BJ (cell line): ENCODE measurements around the gene MZB1. TPM values are rescaled to one million over a fixed set of nuclear protein-coding genes. Genes with fewer than 3 reads are reported as not detected.

Experiments used
- CTCF ChIA-PET: fragments of 350-600 bp; formaldehyde crosslinking; extraction: SDS; loops from one replicate; lab custom pipeline; 2021; ENCODE audit warnings: antibody characterized with exemption, inconsistent platforms; lab: Yijun Ruan, JAX
- POLR2A ChIA-PET: fragments of 300-600 bp; sonication (Branson Sonifier 250); formaldehyde crosslinking; extraction: SDS; loops from one replicate; lab custom pipeline; 2021; ENCODE audit warnings: antibody characterized with exemption; lab: Charles Lee
- DNase-seq: peaks from one replicate; pipeline ENCODE4 v3.0.0-alpha.2; 2011; ENCODE audit warnings: low read depth
- H3K27me3 ChIP-seq: 2 replicates; pipeline ENCODE4 v1.6.0; 2011; ENCODE audit warnings: low read length; ENCODE audit not compliant: control insufficient read depth, insufficient read depth
- H3K36me3 ChIP-seq: 2 replicates; pipeline ENCODE4 v1.5.1; 2011; ENCODE audit warnings: low read length; ENCODE audit not compliant: control insufficient read depth, insufficient read depth
- H3K4me3 ChIP-seq: 2 replicates; pipeline ENCODE4 v1.5.1; 2011; ENCODE audit warnings: low read depth, mild to moderate bottlenecking, control low read depth, low read length
- polyA plus RNA-seq: library from polyadenylated mRNA; depleted of rRNA; stranded (reverse); fragments of >200 nt; gene quantifications from 2 replicates; pipeline ENCODE4 v1.2.3, GENCODE V29; 2011; rRNA removed
- TF ChIP-seq, protein P1 (sequence below): IDR thresholded peaks from 2 replicates; pipeline ENCODE4 v1.5.1; 2011; ENCODE audit warnings: low read depth, mild to moderate bottlenecking, control low read depth, inconsistent platforms, low read length, moderate library complexity; ENCODE audit not compliant: insufficient read depth

Gene MZB1
- polyA plus RNA-seq, 1 experiment: not detected

DNA sequence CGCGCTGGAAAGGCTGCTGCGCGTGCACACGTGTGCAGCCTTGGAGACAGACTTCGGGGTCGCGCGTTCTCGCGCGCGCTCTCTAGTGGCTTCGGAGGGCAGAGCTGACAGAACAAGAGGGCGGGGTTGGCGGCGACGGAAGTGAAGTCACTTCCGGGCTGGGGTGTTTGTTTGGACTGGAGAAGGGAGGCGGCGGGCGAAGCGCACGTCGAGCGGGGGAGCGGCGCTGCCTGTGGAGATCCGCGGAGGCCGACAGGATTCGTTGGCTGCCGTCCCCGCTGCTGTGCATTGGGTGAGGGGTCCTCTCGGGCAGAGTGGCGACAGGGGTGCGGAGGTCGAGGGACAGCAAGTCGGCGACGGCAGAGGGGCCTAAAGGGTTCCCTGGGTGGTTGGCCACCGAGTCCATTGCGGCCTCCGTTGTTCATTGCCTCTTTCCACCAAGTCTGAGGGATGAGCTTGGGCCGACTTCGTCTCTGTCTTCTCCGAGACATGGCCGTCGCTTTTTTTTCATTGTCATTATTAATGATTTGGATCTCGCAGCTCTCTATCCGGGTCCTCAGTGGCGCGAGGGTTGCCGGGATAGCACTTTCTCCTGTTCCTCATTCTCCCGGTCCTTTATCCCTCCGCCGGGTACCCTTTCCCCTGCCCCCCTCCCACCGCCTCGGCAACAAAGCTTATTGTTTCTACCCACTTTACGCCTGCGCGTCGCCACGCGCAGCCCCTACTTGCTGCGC is 47.9 kb downstream of the MZB1 start, which contains the start of gene PAIP2:
TSS of gene PAIP2 (plus strand) at position 166 of the 734 bp plus-strand sequence. CDS start 21,931 bp downstream, outside the sequence.
- Histone ChIP-seq H3K4me3 (peak within 1 kb of the TSS; percentile 100), H3K36me3 (no peaks in the 10 kb centered on the region), H3K27me3 (no peaks in the 10 kb centered on the region)
- TF ChIP-seq, protein P1, sequence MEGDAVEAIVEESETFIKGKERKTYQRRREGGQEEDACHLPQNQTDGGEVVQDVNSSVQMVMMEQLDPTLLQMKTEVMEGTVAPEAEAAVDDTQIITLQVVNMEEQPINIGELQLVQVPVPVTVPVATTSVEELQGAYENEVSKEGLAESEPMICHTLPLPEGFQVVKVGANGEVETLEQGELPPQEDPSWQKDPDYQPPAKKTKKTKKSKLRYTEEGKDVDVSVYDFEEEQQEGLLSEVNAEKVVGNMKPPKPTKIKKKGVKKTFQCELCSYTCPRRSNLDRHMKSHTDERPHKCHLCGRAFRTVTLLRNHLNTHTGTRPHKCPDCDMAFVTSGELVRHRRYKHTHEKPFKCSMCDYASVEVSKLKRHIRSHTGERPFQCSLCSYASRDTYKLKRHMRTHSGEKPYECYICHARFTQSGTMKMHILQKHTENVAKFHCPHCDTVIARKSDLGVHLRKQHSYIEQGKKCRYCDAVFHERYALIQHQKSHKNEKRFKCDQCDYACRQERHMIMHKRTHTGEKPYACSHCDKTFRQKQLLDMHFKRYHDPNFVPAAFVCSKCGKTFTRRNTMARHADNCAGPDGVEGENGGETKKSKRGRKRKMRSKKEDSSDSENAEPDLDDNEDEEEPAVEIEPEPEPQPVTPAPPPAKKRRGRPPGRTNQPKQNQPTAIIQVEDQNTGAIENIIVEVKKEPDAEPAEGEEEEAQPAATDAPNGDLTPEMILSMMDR: peak; percentile 90
- peak; percentile 88 for DNase-seq
- ChIA-PET POLR2A (interaction anchor here (0.5 to 1.1 kb wide), 8 partner anchors 23 to 317 kb away, joined by 3 to 15 read pairs (median 4); partner anchors contain the start of gene MATR3), CTCF (interaction anchor here (0.6 to 2.7 kb wide), 9 partner anchors 9 to 999 kb away, joined by 3 to 9 read pairs (median 6); no protein-coding TSS in a partner anchor)

DNA sequence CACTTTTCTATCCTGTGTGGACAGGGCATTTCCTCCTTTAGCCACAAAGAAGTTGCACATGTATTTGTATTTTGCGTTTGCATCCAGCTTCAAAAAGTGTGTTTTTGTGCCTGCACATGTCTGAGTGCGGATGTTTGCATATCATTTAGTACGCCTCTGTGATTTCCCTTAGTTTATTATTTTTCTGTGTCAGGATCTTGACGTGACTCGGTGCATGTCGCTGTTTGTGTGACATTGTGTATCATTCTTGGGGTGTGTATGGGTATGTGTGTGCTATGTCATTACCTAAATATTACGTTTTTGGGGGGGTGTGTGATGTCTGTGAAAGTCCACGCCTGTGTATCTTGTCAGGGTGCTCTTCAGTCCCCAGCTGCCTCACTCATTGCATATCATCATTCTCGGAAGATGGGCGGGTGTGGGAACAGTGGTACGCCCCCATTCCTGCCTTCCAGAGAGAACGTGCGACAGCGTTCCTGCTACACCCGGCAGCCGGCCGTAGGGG is 48.5 kb downstream of the MZB1 start:
- Histone ChIP-seq H3K4me3 (peak overlapping the region; percentile 100), H3K27me3 (no peaks in the 10 kb centered on the region), H3K36me3 (no peaks in the 10 kb centered on the region)
- CTCF ChIA-PET: interaction anchor here (0.6 to 2.7 kb wide), 8 partner anchors 8 to 999 kb away, joined by 3 to 9 read pairs (median 6); no protein-coding TSS in a partner anchor
- DNase-seq: no peak
- POLR2A ChIA-PET: no interaction called here
- TF ChIP-seq, protein P1: no peak

DNA sequence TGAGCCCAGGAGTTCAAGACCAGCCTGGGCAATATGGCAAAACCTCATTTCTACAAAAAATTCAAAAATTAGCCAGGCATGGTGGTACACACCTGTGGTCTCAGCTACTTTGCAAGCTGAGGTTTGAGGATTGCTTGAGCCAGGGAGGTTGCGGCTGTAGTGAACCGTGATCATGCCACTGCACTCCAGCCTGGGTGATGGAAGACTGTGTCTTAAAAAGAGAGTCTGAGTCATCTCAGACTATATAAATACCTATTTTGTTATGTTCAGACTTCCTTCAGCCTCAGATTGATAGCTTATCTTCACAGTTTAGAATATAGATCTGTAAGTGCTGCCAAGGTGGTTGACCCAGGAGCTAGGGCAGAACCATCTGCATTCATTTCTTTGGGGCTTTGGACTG is 49.7 kb downstream of the MZB1 start:
- H3K36me3 ChIP-seq: no peaks in the 10 kb centered on the region
- no peak for DNase-seq
- ChIA-PET POLR2A (no interaction called here), CTCF (no interaction called here)
- H3K4me3 ChIP-seq: no peak overlapping the region
- TF ChIP-seq, protein P1: no peak
- H3K27me3 ChIP-seq: no peaks in the 10 kb centered on the region

Other genes with a start within 250 kb of the MZB1 start
- 73.5 and 90.5 TPM in 2 replicates for gene SIL1, start 191.5 kb downstream of the MZB1 start, polyA plus RNA-seq
- 76.5 and 97.0 TPM in 2 replicates for gene MATR3, start 96.2 kb downstream of the MZB1 start, polyA plus RNA-seq
- gene PAIP2, start 48.1 kb downstream of the MZB1 start, polyA plus RNA-seq: 35.4 and 65.2 TPM in 2 replicates
- not detected in 2 replicates for gene SLC23A1, start 6.6 kb downstream of the MZB1 start, polyA plus RNA-seq
- gene PROB1, start 5.2 kb upstream of the MZB1 start, polyA plus RNA-seq: 0.23 and 0.40 TPM in 2 replicates
- 3.4 and 4.5 TPM in 2 replicates for gene SPATA24, start 14.2 kb upstream of the MZB1 start, polyA plus RNA-seq
- gene DNAJC18, start 49.6 kb upstream of the MZB1 start, polyA plus RNA-seq: 5.2 and 9.3 TPM in 2 replicates
- 0.37 and 0.38 TPM in 2 replicates for gene ECSCR, start 72.8 kb upstream of the MZB1 start, polyA plus RNA-seq
- not detected in 2 replicates for gene SMIM33, start 81.1 kb upstream of the MZB1 start, polyA plus RNA-seq
- gene STING1, start 92.8 kb upstream of the MZB1 start, polyA plus RNA-seq: 110 and 194 TPM in 2 replicates
- gene UBE2D2, start 171.4 kb upstream of the MZB1 start, polyA plus RNA-seq: 18.2 and 48.7 TPM in 2 replicates